Measurements from ENCODE around the gene GUCY2F.

DNA sequence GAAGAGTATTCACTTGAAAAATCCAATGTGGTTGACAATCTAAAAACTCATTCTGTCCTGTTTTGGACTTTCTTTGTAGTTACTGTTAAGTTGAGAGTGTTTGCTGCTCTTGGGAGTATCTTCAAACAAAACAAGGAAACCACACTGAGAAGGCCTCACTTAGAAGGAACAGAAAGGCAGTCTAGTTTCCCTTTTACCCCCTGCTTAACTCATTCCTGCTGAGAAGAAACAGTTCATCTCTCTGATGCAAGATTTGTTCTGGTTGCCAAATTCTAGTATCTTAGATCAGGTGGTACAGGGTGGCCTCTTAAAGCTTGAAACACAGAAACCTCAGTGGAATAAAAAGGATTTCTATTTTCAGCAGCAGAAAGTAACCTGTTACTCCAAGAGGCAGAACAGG, 41.4 kb downstream of the GUCY2F start:
- TF ChIP-seq POLR2A (IDR thresholded peaks at IDR 0.05) = no peak
- no peak for TF ChIP-seq POLR2AphosphoS5 (IDR thresholded peaks at IDR 0.05)
- TF ChIP-seq, protein P1, sequence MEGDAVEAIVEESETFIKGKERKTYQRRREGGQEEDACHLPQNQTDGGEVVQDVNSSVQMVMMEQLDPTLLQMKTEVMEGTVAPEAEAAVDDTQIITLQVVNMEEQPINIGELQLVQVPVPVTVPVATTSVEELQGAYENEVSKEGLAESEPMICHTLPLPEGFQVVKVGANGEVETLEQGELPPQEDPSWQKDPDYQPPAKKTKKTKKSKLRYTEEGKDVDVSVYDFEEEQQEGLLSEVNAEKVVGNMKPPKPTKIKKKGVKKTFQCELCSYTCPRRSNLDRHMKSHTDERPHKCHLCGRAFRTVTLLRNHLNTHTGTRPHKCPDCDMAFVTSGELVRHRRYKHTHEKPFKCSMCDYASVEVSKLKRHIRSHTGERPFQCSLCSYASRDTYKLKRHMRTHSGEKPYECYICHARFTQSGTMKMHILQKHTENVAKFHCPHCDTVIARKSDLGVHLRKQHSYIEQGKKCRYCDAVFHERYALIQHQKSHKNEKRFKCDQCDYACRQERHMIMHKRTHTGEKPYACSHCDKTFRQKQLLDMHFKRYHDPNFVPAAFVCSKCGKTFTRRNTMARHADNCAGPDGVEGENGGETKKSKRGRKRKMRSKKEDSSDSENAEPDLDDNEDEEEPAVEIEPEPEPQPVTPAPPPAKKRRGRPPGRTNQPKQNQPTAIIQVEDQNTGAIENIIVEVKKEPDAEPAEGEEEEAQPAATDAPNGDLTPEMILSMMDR (IDR thresholded peaks at IDR 0.05) = no peak
- TF ChIP-seq EP300 (IDR thresholded peaks at IDR 0.05) = no peak

Data from gastroesophageal sphincter (tissue), 3 donors.